Colonic mucosa (tissue), 4 donors: ENCODE measurements around the gene ZNF619. TPM values are rescaled to one million over a fixed set of nuclear protein-coding genes. Genes with fewer than 3 reads are reported as not detected.

ENCODE experiments used
- DNase-seq: peaks from one replicate; pipeline ENCODE4 v3.0.0-alpha.2; 2020
- H3K27ac ChIP-seq: fragments of 200-600 bp; one replicate; pipeline ENCODE4 v1.8.0; 2021
- H3K27me3 ChIP-seq: fragments of 200-600 bp; one replicate; pipeline ENCODE4 v1.8.0; 2021
- H3K36me3 ChIP-seq: fragments of 200-600 bp; one replicate; pipeline ENCODE4 v1.8.0; 2021
- H3K4me1 ChIP-seq: fragments of 200-600 bp; one replicate; pipeline ENCODE4 v1.8.0; 2021; ENCODE audit warnings: mild to moderate bottlenecking
- H3K4me3 ChIP-seq: fragments of 200-600 bp; one replicate; pipeline ENCODE4 v1.8.0; 2021
- H3K9ac ChIP-seq, 2 donors: one replicate each; pipeline ENCODE4 v1.7.0; 2013; ENCODE audit warnings: control low read depth in 2 of 2, low read depth in 2 of 2, low read length in 2 of 2
- H3K9me3 ChIP-seq: fragments of 200-600 bp; one replicate; pipeline ENCODE4 v1.8.0; 2021
- intact Hi-C: fragments of 100-400 bp; cut with DNase I; formaldehyde crosslinking; loops from one replicate; pipeline ENCODE4 v1.14.1; 2022
- total RNA-seq, 2 donors: library from RNA; stranded (reverse); fragmentation: NEBNext Ultra II Directional in 1 of 2; extraction: Animal tissue kit (Norgen Biotek cat#: 25700) in 1 of 2; gene quantifications; one replicate each; pipeline ENCODE4 v1.2.1, GENCODE V29; 2021
- TF ChIP-seq, protein P1 (sequence below): fragments of 200-600 bp; IDR thresholded peaks from one replicate; pipeline ENCODE4 v1.8.0; 2022; ENCODE audit warnings: antibody characterized with exemption, mild to moderate bottlenecking
- donor health status: healthy.
- donor health status: DM: no; HTN: no; CAD: no.
- donor health status: DM: no; HTN: no; CAD: no.

The ZNF619 gene
- total RNA-seq, 2 donors from 2014 or later, result 6.2 to 7.7 TPM

DNA sequence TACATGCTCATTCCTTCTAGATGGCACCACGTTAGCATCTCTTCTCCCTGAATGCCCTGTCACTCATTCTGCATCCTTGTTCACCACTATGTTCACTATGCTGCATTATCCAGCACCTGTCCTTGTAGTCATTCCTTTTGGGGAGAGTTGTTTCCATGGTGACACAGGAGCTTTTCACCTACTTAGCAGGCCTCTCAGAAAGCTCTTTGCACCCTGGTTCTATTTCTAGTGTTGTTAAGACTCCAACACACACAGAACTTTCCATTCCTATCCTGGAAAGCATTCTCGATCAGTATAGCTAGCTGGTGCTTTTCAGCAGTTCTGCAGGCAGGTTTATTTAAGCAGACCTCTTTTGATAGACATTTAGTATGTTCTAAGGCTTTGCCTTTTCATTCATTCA lies 26.5 kb upstream of the ZNF619 start:
- no peak overlapping the region for H3K27ac ChIP-seq
- no peak overlapping the region for H3K9ac ChIP-seq
- DNase-seq, result no peak
- intact Hi-C loops, result loop anchor here (10.0 kb wide), 1 partner anchor 74 kb away; the partner anchor contains the start of gene ZNF621
- H3K4me1 ChIP-seq, result no peaks in the 10 kb centered on the region
- no peaks in the 10 kb centered on the region for H3K27me3 ChIP-seq
- TF ChIP-seq, protein P1, sequence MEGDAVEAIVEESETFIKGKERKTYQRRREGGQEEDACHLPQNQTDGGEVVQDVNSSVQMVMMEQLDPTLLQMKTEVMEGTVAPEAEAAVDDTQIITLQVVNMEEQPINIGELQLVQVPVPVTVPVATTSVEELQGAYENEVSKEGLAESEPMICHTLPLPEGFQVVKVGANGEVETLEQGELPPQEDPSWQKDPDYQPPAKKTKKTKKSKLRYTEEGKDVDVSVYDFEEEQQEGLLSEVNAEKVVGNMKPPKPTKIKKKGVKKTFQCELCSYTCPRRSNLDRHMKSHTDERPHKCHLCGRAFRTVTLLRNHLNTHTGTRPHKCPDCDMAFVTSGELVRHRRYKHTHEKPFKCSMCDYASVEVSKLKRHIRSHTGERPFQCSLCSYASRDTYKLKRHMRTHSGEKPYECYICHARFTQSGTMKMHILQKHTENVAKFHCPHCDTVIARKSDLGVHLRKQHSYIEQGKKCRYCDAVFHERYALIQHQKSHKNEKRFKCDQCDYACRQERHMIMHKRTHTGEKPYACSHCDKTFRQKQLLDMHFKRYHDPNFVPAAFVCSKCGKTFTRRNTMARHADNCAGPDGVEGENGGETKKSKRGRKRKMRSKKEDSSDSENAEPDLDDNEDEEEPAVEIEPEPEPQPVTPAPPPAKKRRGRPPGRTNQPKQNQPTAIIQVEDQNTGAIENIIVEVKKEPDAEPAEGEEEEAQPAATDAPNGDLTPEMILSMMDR, result no peak
- no peaks in the 10 kb centered on the region for H3K9me3 ChIP-seq
- H3K4me3 ChIP-seq, result no peak overlapping the region
- H3K36me3 ChIP-seq, result no peaks in the 10 kb centered on the region

DNA sequence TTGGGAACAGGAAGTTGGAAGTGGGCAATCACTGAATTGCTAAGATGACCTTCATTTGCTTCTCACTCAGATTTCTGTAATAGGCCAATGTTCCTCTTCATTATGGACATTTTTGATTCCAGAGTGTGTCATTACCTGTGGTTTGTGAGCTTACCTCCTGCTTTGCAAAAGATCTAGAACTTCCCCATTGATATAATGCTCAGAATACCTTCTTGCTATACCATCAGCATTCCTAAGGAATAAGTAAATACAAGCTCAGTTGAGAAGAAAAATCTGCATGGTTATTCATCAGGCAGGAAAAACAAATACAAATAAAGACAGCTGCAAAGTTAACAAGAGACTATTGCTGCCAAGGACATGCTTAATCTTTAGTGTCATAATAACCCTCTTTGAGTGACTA lies 25.4 kb upstream of the ZNF619 start:
- H3K4me1 ChIP-seq, result peaks cover 4% of the 10 kb centered on the region
- no peaks in the 10 kb centered on the region for H3K27me3 ChIP-seq
- intact Hi-C loops, result loop anchor here (10.0 kb wide), 1 partner anchor 73 kb away; the partner anchor contains the start of gene ZNF621
- TF ChIP-seq, protein P1, result no peak
- H3K27ac ChIP-seq, result no peak overlapping the region
- H3K36me3 ChIP-seq, result no peaks in the 10 kb centered on the region
- no peak overlapping the region for H3K9ac ChIP-seq
- H3K4me3 ChIP-seq, result no peak overlapping the region
- no peak for DNase-seq
- no peaks in the 10 kb centered on the region for H3K9me3 ChIP-seq

DNA sequence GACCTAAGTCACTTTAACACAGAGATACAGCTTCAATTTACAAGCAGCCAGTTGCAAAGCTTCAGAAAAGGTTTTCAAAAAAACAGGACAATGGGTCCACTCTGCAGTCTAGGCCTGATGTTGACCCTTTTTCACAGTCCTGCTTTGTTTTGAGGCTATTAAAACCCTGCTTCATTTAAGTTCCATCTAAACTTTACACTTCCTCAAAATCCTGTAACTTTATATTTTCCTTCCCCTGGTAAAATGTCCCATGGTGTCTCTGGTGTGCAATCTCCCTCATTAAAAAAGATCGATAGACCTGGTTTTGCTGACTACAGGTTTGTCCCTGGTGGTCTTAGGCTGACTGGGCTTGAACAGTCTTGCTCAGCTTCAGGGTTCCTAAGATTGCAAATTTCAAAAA lies 24.9 kb upstream of the ZNF619 start:
- Histone ChIP-seq H3K9ac (peak overlapping the region in 1 of 2 donors; percentile 87), H3K27ac (no peak overlapping the region), H3K36me3 (no peaks in the 10 kb centered on the region), H3K4me1 (peaks cover 5% of the 10 kb centered on the region), H3K4me3 (peak overlapping the region; percentile 58), H3K27me3 (no peaks in the 10 kb centered on the region), H3K9me3 (no peaks in the 10 kb centered on the region)
- DNase-seq, result no peak
- intact Hi-C loops, result loop anchor here (10.0 kb wide), 1 partner anchor 73 kb away; the partner anchor contains the start of gene ZNF621
- TF ChIP-seq, protein P1, result no peak

DNA sequence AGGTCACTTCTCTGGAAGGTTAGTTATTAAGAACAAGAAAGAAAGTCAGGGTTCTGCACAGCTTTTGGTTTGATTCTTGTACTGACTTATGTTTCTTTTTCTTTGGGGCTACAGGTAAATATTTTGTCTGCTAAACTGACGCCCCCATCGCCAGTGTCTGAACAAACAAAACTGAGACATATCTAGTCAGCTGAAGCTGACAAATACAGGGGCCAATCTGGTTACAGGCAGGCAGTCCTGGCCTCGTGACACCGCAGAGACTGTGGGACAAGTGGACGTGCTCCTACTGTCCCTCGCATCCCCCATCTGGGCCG lies 24.4 kb upstream of the ZNF619 start:
- Histone ChIP-seq H3K4me3 (peak overlapping the region; percentile 58), H3K4me1 (peaks cover 5% of the 10 kb centered on the region), H3K27ac (peak overlapping the region; percentile 89), H3K27me3 (no peaks in the 10 kb centered on the region), H3K9ac (peak overlapping the region; percentile 87 to 91), H3K36me3 (no peaks in the 10 kb centered on the region), H3K9me3 (no peaks in the 10 kb centered on the region)
- DNase-seq, result no peak
- TF ChIP-seq, protein P1, result no peak
- intact Hi-C loops, result loop anchor here (10.0 kb wide), 1 partner anchor 72 kb away; the partner anchor contains the start of gene ZNF621

DNA sequence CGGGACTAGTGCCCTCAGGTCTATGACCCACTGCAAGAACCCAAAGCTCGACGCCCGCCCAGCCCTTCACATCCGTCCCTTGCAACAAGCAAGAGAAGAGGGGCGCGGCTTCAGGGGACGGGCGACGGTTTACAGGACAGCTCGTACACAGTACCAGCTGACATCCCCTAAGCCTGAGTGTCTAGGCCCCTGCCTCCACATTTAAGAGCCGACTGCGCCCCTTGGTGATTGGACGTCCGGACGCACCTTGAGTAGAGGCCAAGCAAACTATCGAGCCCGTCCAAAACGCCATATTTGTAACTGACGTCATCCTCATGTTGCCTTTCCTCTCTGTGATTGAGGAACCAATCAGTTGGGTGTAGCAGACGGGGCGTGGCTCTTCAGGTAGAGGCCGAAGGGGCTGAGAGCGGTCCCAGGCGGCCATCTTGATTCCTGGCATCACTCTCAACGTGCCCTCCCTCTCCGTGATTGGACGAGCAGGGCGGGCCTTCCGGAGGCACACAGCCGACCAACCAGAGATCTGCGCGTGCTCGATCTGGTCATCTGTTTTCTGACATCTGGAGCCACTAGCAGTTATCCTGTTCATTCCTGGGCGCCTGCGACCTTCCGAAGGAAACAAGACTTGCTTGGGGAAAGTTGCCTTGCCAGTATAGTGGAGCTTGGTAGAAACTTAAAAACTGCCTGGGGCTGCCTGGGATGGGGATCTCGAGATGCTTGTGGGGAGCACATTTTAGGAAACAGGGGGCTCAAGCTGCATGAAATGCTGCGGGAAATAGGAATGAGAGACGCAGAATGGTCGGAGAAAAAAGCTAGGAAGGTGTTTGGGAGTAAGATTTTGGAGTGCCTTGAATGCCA lies 23.8 kb upstream of the ZNF619 start:
- Histone ChIP-seq H3K36me3 (no peaks in the 10 kb centered on the region), H3K27ac (peak overlapping the region; percentile 89), H3K27me3 (no peaks in the 10 kb centered on the region), H3K4me1 (peaks cover 5% of the 10 kb centered on the region), H3K4me3 (peak overlapping the region; percentile 58), H3K9me3 (no peaks in the 10 kb centered on the region), H3K9ac (peak overlapping the region; percentile 87 to 91)
- DNase-seq, result peak; percentile 98
- TF ChIP-seq, protein P1, result no peak
- intact Hi-C loops, result loop anchor here (10.0 kb wide), 1 partner anchor 72 kb away; the partner anchor contains the start of gene ZNF621
